HepG2 (cell line): Measurements from ENCODE around the gene BAZ1A. TPM values are rescaled to one million over a fixed set of nuclear protein-coding genes. Genes with fewer than 3 reads are reported as not detected.
A peak's percentile ranks its signal among the peaks of the same experiment; 100 is the strongest.

Source experiments
- ATF7 ChIP-seq, 2 experiments: fragments of 450-650 bp in 1 of 2; sonication (generic) in 1 of 2; formaldehyde crosslinking in 1 of 2; IDR thresholded peaks; 2 replicates each; pipeline versions ENCODE4 v1.4.0 to v1.6.1; 2016 to 2020; ENCODE audit warnings: antibody characterized with exemption in 1 of 2, mild to moderate bottlenecking in 1 of 2, missing genetic modification reagents in 1 of 2
- CBX2 ChIP-seq, 2 experiments: fragments of 200-600 bp in 1 of 2; sonication (generic); formaldehyde crosslinking in 1 of 2; IDR thresholded peaks; 2 replicates each; pipeline versions ENCODE4 v1.7.0 to v1.8.1; 2018 to 2022; ENCODE audit warnings: low read depth in 2 of 2, low read length in 1 of 2, mild to moderate bottlenecking in 1 of 2, missing genetic modification reagents in 1 of 2
- ELF4 ChIP-seq: sonication (generic); formaldehyde crosslinking; IDR thresholded peaks from 2 replicates; pipeline ENCODE4 v1.5.0; 2020; ENCODE audit warnings: missing genetic modification reagents, mild to moderate bottlenecking, moderate library complexity, borderline replicate concordance
- GPN1 ChIP-seq: sonication (generic); formaldehyde crosslinking; IDR thresholded peaks from 2 replicates; pipeline ENCODE4 v1.5.1; 2020; ENCODE audit warnings: missing genetic modification reagents, borderline replicate concordance
- NFKB2 ChIP-seq: sonication (generic); formaldehyde crosslinking; IDR thresholded peaks from 2 replicates; pipeline ENCODE4 v1.4.0; 2020; ENCODE audit warnings: missing genetic modification reagents, borderline replicate concordance
- PAX8 ChIP-seq: sonication (generic); formaldehyde crosslinking; IDR thresholded peaks from 2 replicates; pipeline ENCODE4 v1.8.0; 2022; ENCODE audit warnings: mild to moderate bottlenecking, missing genetic modification reagents, borderline replicate concordance
- PPARG ChIP-seq: conservative IDR thresholded peaks from 2 replicates; pipeline ENCODE4 v1.6.1; 2016; ENCODE audit warnings: missing biosample characterization, missing genetic modification reagents
- SAP130 ChIP-seq: IDR thresholded peaks from 2 replicates; pipeline ENCODE4 v1.6.1; 2016; ENCODE audit warnings: low read depth
- SRSF4 ChIP-seq: fragments of 200-400 bp; formaldehyde crosslinking; IDR thresholded peaks from one replicate; pipeline ENCODE4 v1.6.1; 2018; ENCODE audit warnings: mild to moderate bottlenecking, low read depth, low read length, moderate library complexity; ENCODE audit not compliant: poor library complexity, severe bottlenecking
- TEAD2 ChIP-seq: sonication (generic); formaldehyde crosslinking; IDR thresholded peaks from 2 replicates; pipeline ENCODE4 v1.9.0; 2021; ENCODE audit warnings: missing genetic modification reagents
- ZNF121 ChIP-seq: sonication (generic); formaldehyde crosslinking; IDR thresholded peaks from 2 replicates; pipeline ENCODE4 v1.5.0; 2020; ENCODE audit warnings: mild to moderate bottlenecking, missing genetic modification reagents
- ZNF180 ChIP-seq: sonication (generic); formaldehyde crosslinking; IDR thresholded peaks from 2 replicates; pipeline ENCODE4 v1.4.0; 2020; ENCODE audit warnings: low read depth, missing genetic modification reagents, borderline replicate concordance
- ZNF326 ChIP-seq: sonication (generic); formaldehyde crosslinking; IDR thresholded peaks from 2 replicates; pipeline ENCODE4 v1.4.0; 2020; ENCODE audit warnings: missing genetic modification reagents, borderline replicate concordance
- ZNF451 ChIP-seq: sonication (generic); formaldehyde crosslinking; IDR thresholded peaks from 2 replicates; pipeline ENCODE4 v1.5.0; 2020; ENCODE audit warnings: mild to moderate bottlenecking, missing genetic modification reagents
- polyA plus RNA-seq, 8 experiments: library from polyadenylated mRNA; depleted of rRNA in 3 of 8; stranded (reverse) in 7 of 8; unstranded in 1 of 8; fragments of >200 nt; fragmentation: Illumina TruSeq in 4 of 8; extraction: Trizol in 4 of 8; gene quantifications; 2 replicates each; pipeline versions ENCODE4 v1.2.1 to v1.2.3, GENCODE V29; 2011 to 2016; ENCODE audit warnings: low read depth in 4 of 8, missing spikeins in 1 of 8, mixed read lengths in 1 of 8; ENCODE audit not compliant: insufficient read depth in 1 of 8
- total RNA-seq, 5 experiments: library from RNA; depleted of rRNA; stranded (reverse); fragments of >200 nt; fragmentation: Illumina TruSeq; extraction: Trizol; gene quantifications; 2 replicates each; pipeline ENCODE4 v1.2.3, GENCODE V29; 2016; ENCODE audit warnings: low read depth in 1 of 5
- TF ChIP-seq, protein P1 (sequence below): sonication (generic); formaldehyde crosslinking; IDR thresholded peaks from 2 replicates; pipeline ENCODE4 v1.5.0; 2020; ENCODE audit warnings: mild to moderate bottlenecking, missing genetic modification reagents
- TF ChIP-seq, protein P2 (sequence below): sonication (generic); formaldehyde crosslinking; IDR thresholded peaks from 2 replicates; pipeline ENCODE4 v1.9.0; 2022; ENCODE audit warnings: missing genetic modification reagents, mild to moderate bottlenecking, borderline replicate concordance
- TF ChIP-seq, protein P3 (sequence below): IDR thresholded peaks from 2 replicates; pipeline ENCODE4 v1.6.1; 2016; ENCODE audit warnings: low read depth
- TF ChIP-seq, protein P4 (sequence below): sonication (generic); formaldehyde crosslinking; conservative IDR thresholded peaks from 2 replicates; pipeline ENCODE4 v1.8.0; 2022; ENCODE audit warnings: missing genetic modification reagents
- TF ChIP-seq, protein P5 (sequence below): IDR thresholded peaks from 2 replicates; pipeline ENCODE4 v1.6.1; 2012; ENCODE audit warnings: low read depth, low read length, improper control_type of control experiment

BAZ1A gene
- total and polyA plus RNA-seq, 2 of the 13 experiments (the other 11 are each of a cell fraction or from before 2014, with no cell fraction given), result 20.9 to 56.8 TPM

DNA sequence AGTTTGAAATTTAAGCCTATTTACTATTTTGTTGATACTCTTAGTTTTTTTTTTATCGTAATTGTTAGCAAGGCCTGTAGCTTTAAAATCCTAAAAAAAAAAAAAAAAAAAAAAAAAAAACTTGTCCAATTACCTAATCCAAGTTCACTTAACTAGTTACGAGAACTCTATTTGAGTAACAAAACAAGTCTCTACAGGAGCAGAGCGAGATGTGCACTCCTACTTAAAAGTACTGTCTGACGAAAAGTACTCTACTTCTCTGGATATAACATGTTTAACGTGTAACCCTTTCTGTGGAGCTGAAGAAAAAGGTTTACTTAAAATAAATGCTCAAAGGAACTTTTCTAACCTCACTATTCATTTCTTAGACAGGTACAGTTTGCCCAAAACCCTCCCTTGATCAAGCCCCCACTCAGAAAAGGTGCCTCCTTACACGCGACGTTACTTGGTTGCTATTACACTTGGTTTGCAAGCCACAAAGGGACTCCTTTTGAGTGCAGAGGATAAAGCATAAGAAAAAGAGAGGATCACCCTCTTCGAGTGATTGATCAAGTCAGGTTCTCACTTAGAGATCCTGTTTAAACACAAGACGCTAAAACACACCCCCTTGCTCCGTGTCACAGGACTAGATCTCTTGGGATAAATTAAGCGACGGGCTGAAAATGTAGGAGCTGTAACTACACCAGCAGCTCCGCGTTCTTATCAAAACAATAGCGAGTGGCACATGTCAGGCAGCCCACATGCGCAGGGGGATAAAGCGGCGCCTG is 2.2 kb downstream of the BAZ1A start (continued):
- TF ChIP-seq ATF7 (IDR thresholded peaks at IDR 0.05) (no peak), ATF7 (CRISPR knock-in tag; IDR thresholded peaks at IDR 0.05) (no peak; the same call in 1 of the 2 replicates), SRSF4 (no peak), ZNF451 (CRISPR knock-in tag) (no peak), SAP130 (CRISPR knock-in tag) (no peak), CBX2 (IDR thresholded peaks at IDR 0.05; ENCODE audit: low read depth, low read length) (no peak), CBX2 (CRISPR knock-in tag; IDR thresholded peaks at IDR 0.05; ENCODE audit: low read depth) (no peak), PPARG (CRISPR knock-in tag) (no peak), ZNF326 (no peak), NFKB2 (no peak), ZNF121 (CRISPR knock-in tag) (no peak), GPN1 (CRISPR knock-in tag) (no peak), ELF4 (CRISPR knock-in tag) (no peak), PAX8 (CRISPR knock-in tag) (no peak), ZNF180 (CRISPR knock-in tag) (no peak), TEAD2 (no peak; the same call in 1 of the 2 replicates)
- TF ChIP-seq, protein P1, sequence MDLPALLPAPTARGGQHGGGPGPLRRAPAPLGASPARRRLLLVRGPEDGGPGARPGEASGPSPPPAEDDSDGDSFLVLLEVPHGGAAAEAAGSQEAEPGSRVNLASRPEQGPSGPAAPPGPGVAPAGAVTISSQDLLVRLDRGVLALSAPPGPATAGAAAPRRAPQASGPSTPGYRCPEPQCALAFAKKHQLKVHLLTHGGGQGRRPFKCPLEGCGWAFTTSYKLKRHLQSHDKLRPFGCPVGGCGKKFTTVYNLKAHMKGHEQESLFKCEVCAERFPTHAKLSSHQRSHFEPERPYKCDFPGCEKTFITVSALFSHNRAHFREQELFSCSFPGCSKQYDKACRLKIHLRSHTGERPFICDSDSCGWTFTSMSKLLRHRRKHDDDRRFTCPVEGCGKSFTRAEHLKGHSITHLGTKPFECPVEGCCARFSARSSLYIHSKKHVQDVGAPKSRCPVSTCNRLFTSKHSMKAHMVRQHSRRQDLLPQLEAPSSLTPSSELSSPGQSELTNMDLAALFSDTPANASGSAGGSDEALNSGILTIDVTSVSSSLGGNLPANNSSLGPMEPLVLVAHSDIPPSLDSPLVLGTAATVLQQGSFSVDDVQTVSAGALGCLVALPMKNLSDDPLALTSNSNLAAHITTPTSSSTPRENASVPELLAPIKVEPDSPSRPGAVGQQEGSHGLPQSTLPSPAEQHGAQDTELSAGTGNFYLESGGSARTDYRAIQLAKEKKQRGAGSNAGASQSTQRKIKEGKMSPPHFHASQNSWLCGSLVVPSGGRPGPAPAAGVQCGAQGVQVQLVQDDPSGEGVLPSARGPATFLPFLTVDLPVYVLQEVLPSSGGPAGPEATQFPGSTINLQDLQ (CRISPR knock-in tag), result no peak
- TF ChIP-seq, protein P2, sequence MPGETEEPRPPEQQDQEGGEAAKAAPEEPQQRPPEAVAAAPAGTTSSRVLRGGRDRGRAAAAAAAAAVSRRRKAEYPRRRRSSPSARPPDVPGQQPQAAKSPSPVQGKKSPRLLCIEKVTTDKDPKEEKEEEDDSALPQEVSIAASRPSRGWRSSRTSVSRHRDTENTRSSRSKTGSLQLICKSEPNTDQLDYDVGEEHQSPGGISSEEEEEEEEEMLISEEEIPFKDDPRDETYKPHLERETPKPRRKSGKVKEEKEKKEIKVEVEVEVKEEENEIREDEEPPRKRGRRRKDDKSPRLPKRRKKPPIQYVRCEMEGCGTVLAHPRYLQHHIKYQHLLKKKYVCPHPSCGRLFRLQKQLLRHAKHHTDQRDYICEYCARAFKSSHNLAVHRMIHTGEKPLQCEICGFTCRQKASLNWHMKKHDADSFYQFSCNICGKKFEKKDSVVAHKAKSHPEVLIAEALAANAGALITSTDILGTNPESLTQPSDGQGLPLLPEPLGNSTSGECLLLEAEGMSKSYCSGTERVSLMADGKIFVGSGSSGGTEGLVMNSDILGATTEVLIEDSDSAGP (CRISPR knock-in tag), result no peak
- TF ChIP-seq, protein P3, sequence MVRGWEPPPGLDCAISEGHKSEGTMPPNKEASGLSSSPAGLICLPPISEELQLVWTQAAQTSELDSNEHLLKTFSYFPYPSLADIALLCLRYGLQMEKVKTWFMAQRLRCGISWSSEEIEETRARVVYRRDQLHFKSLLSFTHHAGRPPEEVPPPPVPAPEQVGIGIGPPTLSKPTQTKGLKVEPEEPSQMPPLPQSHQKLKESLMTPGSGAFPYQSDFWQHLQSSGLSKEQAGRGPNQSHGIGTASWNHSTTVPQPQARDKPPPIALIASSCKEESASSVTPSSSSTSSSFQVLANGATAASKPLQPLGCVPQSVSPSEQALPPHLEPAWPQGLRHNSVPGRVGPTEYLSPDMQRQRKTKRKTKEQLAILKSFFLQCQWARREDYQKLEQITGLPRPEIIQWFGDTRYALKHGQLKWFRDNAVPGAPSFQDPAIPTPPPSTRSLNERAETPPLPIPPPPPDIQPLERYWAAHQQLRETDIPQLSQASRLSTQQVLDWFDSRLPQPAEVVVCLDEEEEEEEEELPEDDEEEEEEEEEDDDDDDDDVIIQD (CRISPR knock-in tag), result no peak
- TF ChIP-seq, protein P4, sequence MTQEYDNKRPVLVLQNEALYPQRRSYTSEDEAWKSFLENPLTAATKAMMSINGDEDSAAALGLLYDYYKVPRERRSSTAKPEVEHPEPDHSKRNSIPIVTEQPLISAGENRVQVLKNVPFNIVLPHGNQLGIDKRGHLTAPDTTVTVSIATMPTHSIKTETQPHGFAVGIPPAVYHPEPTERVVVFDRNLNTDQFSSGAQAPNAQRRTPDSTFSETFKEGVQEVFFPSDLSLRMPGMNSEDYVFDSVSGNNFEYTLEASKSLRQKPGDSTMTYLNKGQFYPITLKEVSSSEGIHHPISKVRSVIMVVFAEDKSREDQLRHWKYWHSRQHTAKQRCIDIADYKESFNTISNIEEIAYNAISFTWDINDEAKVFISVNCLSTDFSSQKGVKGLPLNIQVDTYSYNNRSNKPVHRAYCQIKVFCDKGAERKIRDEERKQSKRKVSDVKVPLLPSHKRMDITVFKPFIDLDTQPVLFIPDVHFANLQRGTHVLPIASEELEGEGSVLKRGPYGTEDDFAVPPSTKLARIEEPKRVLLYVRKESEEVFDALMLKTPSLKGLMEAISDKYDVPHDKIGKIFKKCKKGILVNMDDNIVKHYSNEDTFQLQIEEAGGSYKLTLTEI (CRISPR knock-in tag), result no peak
- TF ChIP-seq, protein P5, sequence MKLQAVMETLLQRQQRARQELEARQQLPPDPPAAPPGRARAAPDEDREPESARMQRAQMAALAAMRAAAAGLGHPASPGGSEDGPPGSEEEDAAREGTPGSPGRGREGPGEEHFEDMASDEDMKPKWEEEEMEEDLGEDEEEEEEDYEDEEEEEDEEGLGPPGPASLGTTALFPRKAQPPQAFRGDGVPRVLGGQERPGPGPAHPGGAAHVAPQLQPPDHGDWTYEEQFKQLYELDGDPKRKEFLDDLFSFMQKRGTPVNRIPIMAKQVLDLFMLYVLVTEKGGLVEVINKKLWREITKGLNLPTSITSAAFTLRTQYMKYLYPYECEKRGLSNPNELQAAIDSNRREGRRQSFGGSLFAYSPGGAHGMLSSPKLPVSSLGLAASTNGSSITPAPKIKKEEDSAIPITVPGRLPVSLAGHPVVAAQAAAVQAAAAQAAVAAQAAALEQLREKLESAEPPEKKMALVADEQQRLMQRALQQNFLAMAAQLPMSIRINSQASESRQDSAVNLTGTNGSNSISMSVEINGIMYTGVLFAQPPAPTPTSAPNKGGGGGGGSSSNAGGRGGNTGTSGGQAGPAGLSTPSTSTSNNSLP, result peak; percentile 59; the same call in 1 of the 2 replicates
